Esophagus squamous epithelium (tissue), 5 donors: ENCODE measurements around the gene CNIH2. TPM values are rescaled to one million over a fixed set of nuclear protein-coding genes. Genes with fewer than 3 reads are reported as not detected.

Experiments
- DNase-seq: peaks from one replicate; lab custom pipeline; 2025; lab: John Stamatoyannopoulos, UW
- H3K27ac ChIP-seq, 4 donors: fragments of 200-600 bp; sonication (generic); one replicate each; pipeline ENCODE4 v1.5.1; 2016 to 2019; ENCODE audit warnings: mild to moderate bottlenecking in 1 of 4
- H3K27me3 ChIP-seq, 4 donors: fragments of 200-600 bp; sonication (generic); 1 replicate in 3 of 4; 2 replicates in 1 of 4; pipeline versions ENCODE4 v1.5.1 to v1.6.0; 2017 to 2021; ENCODE audit warnings: antibody characterized with exemption in 1 of 4
- H3K36me3 ChIP-seq, 3 donors: fragments of 200-600 bp; sonication (generic); one replicate each; pipeline ENCODE4 v1.5.1; 2016 to 2019
- H3K4me1 ChIP-seq, 3 donors: fragments of 200-600 bp; sonication (generic); one replicate each; pipeline ENCODE4 v1.5.1; 2017 to 2019
- H3K4me3 ChIP-seq, 4 donors: fragments of 200-600 bp; sonication (generic); 1 replicate in 3 of 4; 2 replicates in 1 of 4; pipeline ENCODE4 v1.5.1; 2016 to 2019; ENCODE audit warnings: mild to moderate bottlenecking in 2 of 4, moderate library complexity in 1 of 4
- H3K9me3 ChIP-seq, 3 donors: fragments of 200-600 bp; sonication (generic); one replicate each; pipeline ENCODE4 v1.5.1; 2016 to 2019
- WGBS, 2 donors: methylation state at CpG; one replicate each; pipeline ENCODE4 v1.1.5; 2018; 5-methylcytosine and 5-hydroxymethylcytosine counted together
- intact Hi-C: fragments of 100-400 bp; cut with DNase I; formaldehyde crosslinking; loops from one replicate; pipeline ENCODE4 v1.15.0; 2022
- total RNA-seq, 4 donors: library from RNA; depleted of rRNA; stranded (reverse); fragments of >200 nt; gene quantifications; one replicate each; pipeline ENCODE4 v1.1.0, GENCODE V29; 2016
- TF ChIP-seq, protein P1 (sequence below), 6 experiments: fragments of 450-650 bp in 4 of 6; fragments of 200-600 bp in 2 of 6; sonication (generic) in 2 of 6; IDR thresholded peaks; one replicate each; pipeline ENCODE4 v1.5.1; 2016 to 2019; ENCODE audit warnings: antibody characterized with exemption in 6 of 6, mild to moderate bottlenecking in 4 of 6, moderate library complexity in 4 of 6
- donor health status: DM: yes; HTN: yes; CAD: no.

Gene CNIH2
- total RNA-seq, 4 donors from 2014 or later: 0.48 to 0.70 TPM; not detected in 2

- no peak for DNase-seq
- WGBS, 2 donors: 70 to 90% methylated on average over 2 to 7 of the region's 19 CpGs
- no peaks in the 10 kb centered on the region for H3K27me3 ChIP-seq
- no peak overlapping the region for H3K4me3 ChIP-seq
- TF ChIP-seq, protein P1, sequence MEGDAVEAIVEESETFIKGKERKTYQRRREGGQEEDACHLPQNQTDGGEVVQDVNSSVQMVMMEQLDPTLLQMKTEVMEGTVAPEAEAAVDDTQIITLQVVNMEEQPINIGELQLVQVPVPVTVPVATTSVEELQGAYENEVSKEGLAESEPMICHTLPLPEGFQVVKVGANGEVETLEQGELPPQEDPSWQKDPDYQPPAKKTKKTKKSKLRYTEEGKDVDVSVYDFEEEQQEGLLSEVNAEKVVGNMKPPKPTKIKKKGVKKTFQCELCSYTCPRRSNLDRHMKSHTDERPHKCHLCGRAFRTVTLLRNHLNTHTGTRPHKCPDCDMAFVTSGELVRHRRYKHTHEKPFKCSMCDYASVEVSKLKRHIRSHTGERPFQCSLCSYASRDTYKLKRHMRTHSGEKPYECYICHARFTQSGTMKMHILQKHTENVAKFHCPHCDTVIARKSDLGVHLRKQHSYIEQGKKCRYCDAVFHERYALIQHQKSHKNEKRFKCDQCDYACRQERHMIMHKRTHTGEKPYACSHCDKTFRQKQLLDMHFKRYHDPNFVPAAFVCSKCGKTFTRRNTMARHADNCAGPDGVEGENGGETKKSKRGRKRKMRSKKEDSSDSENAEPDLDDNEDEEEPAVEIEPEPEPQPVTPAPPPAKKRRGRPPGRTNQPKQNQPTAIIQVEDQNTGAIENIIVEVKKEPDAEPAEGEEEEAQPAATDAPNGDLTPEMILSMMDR (IDR thresholded peaks at IDR 0.05): no peak
- intact Hi-C loops: no loop called here
- H3K9me3 ChIP-seq: no peaks in the 10 kb centered on the region
- peaks cover 11 to 45% (median 21%) of the 10 kb centered on the region in 3 donors for H3K36me3 ChIP-seq
- peaks cover 46 to 60% (median 48%) of the 10 kb centered on the region in 3 donors for H3K4me1 ChIP-seq
- no peak overlapping the region for H3K27ac ChIP-seq
Measured at GRCh38 chr11:66333220-66333877, 55.4 kb downstream of the CNIH2 start.

Other genes with a start within 250 kb of the CNIH2 start
- gene GAL3ST3, start 229.0 kb upstream of the CNIH2 start, total RNA-seq: not detected
- gene SF3B2, start 225.8 kb upstream of the CNIH2 start, total RNA-seq: 100 to 1,000 TPM in 1 of 4 donors, 10 to 100 TPM in 3; 87.8 to 112 (median 93.5) TPM
- gene PACS1, start 207.9 kb upstream of the CNIH2 start, total RNA-seq: 10 to 100 TPM; 17.9 to 37.6 (median 25.4) TPM
- 10 to 100 TPM; 10.6 to 29.8 (median 17.9) TPM for gene KLC2, start 20.5 kb upstream of the CNIH2 start, total RNA-seq
- gene RAB1B, start 9.5 kb upstream of the CNIH2 start, total RNA-seq: 100 to 1,000 TPM in 2 of 4 donors, 10 to 100 TPM in 2; 83.7 to 148 (median 110) TPM
- 10 to 100 TPM; 51.9 to 71.9 (median 63.8) TPM for gene YIF1A, start 11.0 kb downstream of the CNIH2 start, total RNA-seq
- not detected for gene TMEM151A, start 13.7 kb downstream of the CNIH2 start, total RNA-seq
- 10 to 100 TPM in 1 of 4 donors, 1 to 10 TPM in 3; 1.9 to 13.2 (median 6.1) TPM for gene CD248, start 38.9 kb downstream of the CNIH2 start, total RNA-seq
- 10 to 100 TPM; 22.3 to 37.2 (median 27.6) TPM for gene RIN1, start 58.3 kb downstream of the CNIH2 start, total RNA-seq
- 10 to 100 TPM; 43.8 to 65.5 (median 56.8) TPM for gene BRMS1, start 66.9 kb downstream of the CNIH2 start, total RNA-seq
- gene B4GAT1, start 69.5 kb downstream of the CNIH2 start, total RNA-seq: 10 to 100 TPM in 2 of 4 donors, 1 to 10 TPM in 2; 6.8 to 24.0 (median 11.3) TPM
- gene SLC29A2, start 93.6 kb downstream of the CNIH2 start, total RNA-seq: 1 to 10 TPM; 2.9 to 5.5 (median 4.8) TPM
- gene NPAS4, start 142.9 kb downstream of the CNIH2 start, total RNA-seq: under 1 TPM in 1 of 4 donors, not detected in 3; 0.38 TPM
- 10 to 100 TPM; 39.3 to 66.4 (median 54.2) TPM for gene MRPL11, start 160.7 kb downstream of the CNIH2 start, total RNA-seq
- gene PELI3, start 188.7 kb downstream of the CNIH2 start, total RNA-seq: 10 to 100 TPM in 1 of 4 donors, 1 to 10 TPM in 3; 6.3 to 17.2 (median 8.8) TPM
- 10 to 100 TPM; 24.6 to 49.2 (median 43.5) TPM for gene DPP3, start 202.3 kb downstream of the CNIH2 start, total RNA-seq
- 10 to 100 TPM in 3 of 4 donors, 1 to 10 TPM in 1; 9.7 to 45.8 (median 17.1) TPM for gene BBS1, start 232.5 kb downstream of the CNIH2 start, total RNA-seq